Endodermal cell (in vitro differentiated cells): Measurements from ENCODE around the gene CCDC34. TPM values are rescaled to one million over a fixed set of nuclear protein-coding genes. Genes with fewer than 3 reads are reported as not detected.
A peak's percentile ranks its signal among the peaks of the same experiment; 100 is the strongest.

Source experiments
- DNase-seq: peaks from one replicate; pipeline ENCODE4 v3.0.0-alpha.2; 2017
- H3K27ac ChIP-seq: 2 replicates; pipeline ENCODE4 v1.5.1; 2013; ENCODE audit warnings: mild to moderate bottlenecking, low read depth, low read length, moderate library complexity
- H3K27me3 ChIP-seq: 2 replicates; pipeline ENCODE4 v1.6.1; 2013; ENCODE audit warnings: mild to moderate bottlenecking, low read length, moderate library complexity; ENCODE audit not compliant: insufficient read depth, control insufficient read depth, poor library complexity, severe bottlenecking
- H3K36me3 ChIP-seq: 2 replicates; pipeline ENCODE4 v1.7.0; 2013; ENCODE audit warnings: mild to moderate bottlenecking, low read length, moderate library complexity; ENCODE audit not compliant: control insufficient read depth, insufficient read depth
- H3K4me1 ChIP-seq: one replicate; pipeline ENCODE4 v1.7.0; 2013; ENCODE audit warnings: low read length; ENCODE audit not compliant: control insufficient read depth, insufficient read depth
- H3K4me3 ChIP-seq: 2 replicates; pipeline ENCODE4 v1.5.1; 2013; ENCODE audit warnings: mild to moderate bottlenecking, low read length, moderate library complexity
- H3K9ac ChIP-seq: 2 replicates; pipeline ENCODE4 v1.6.1; 2013; ENCODE audit warnings: mild to moderate bottlenecking, low read length, moderate library complexity; ENCODE audit not compliant: poor library complexity, severe bottlenecking; ENCODE audit errors: extremely low read depth
- H3K9me3 ChIP-seq: 2 replicates; pipeline ENCODE4 v1.6.1; 2013; ENCODE audit warnings: mild to moderate bottlenecking, low read length, moderate library complexity; ENCODE audit not compliant: control insufficient read depth
- H3K27ac Mint-ChIP-seq: 2 replicates; pipeline ENCODE4 v1.8.0; 2020; ENCODE audit warnings: mixed read lengths
- H3K27me3 Mint-ChIP-seq: 2 replicates; pipeline ENCODE4 v1.8.0; 2021; ENCODE audit warnings: mild to moderate bottlenecking, mixed read lengths; ENCODE audit not compliant: insufficient read depth
- H3K36me3 Mint-ChIP-seq: 2 replicates; pipeline ENCODE4 v1.8.0; 2020; ENCODE audit warnings: low read depth, mixed read lengths
- H3K4me1 Mint-ChIP-seq: 2 replicates; pipeline ENCODE4 v1.8.0; 2020; ENCODE audit warnings: mixed read lengths
- H3K4me3 Mint-ChIP-seq: 2 replicates; pipeline ENCODE4 v1.8.0; 2020; ENCODE audit warnings: mild to moderate bottlenecking, moderate library complexity, mixed read lengths
- H3K9me3 Mint-ChIP-seq: 2 replicates; pipeline ENCODE4 v1.8.0; 2020; ENCODE audit warnings: mild to moderate bottlenecking, mixed read lengths
- CTCF ChIP-seq: fragments of 200-600 bp; sonication (generic); conservative IDR thresholded peaks from 2 replicates; pipeline ENCODE4 v1.5.0; 2021; ENCODE audit warnings: antibody characterized with exemption, mild to moderate bottlenecking
- WGBS, 2 experiments: methylation state at CpG; one replicate each; pipeline versions ENCODE4 v1.1.5 to v1.1.7; 2013; ENCODE audit warnings: missing lambda C conversion rate in 2 of 2, mixed read lengths in 1 of 2; ENCODE audit not compliant: insufficient coverage in 1 of 2, insufficient read length in 1 of 2; 5-methylcytosine and 5-hydroxymethylcytosine counted together
- total RNA-seq, 2 donors: library from RNA; stranded (reverse); fragmentation: NEBNext Ultra II Directional in 1 of 2; extraction: Animal tissue kit (Norgen Biotek cat#: 25700) in 1 of 2; gene quantifications; 2 replicates in 1 of 2; 3 replicates in 1 of 2; pipeline ENCODE4 v1.2.1, GENCODE V29; 2021

Gene CCDC34
- total RNA-seq, 2 donors from 2014 or later, result 26.2 to 38.1 TPM

DNA sequence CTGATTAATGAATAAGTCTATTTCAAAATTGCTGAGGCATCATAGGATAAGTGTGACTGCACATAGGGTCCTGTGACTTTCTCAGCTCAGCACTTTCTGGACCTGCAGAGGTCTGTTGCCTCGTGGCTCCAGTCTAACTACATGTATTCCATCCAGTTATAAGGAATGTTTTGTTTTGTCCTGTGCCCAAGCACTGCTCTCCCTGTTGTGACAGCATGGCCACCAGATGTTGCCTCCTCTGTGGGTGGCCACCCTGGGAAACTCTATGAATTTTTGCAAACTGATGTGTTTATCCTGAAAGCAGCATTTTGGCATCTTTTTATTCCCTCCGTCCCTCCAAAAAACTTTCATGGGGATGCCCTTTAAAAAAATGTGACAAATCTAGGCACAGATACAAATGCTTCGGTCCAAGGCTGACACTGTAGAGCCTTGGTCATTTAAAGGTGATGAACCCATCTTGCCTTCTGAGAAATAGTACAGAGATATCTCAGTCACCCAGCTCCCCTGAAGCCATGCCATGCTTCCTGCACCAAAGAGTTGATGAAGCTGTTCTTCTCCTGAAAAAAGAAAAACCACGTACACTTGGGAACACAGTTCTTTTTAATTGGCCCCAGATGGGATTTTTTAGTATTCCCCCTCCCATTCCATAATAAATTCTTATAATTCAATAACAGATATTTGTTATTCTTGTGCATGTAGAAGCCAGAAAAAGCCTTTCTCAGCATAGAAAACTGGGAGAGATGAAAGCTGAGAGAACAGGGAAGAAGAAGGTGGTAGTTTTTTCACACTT lies 72.6 kb downstream of the CCDC34 start:
- H3K27ac ChIP-seq, result no peak overlapping the region
- Mint-ChIP-seq H3K27me3 (no peaks in the 10 kb centered on the region), H3K9me3 (peaks cover 35% of the 10 kb centered on the region), H3K4me1 (peaks cover 17% of the 10 kb centered on the region), H3K36me3 (peaks cover 10% of the 10 kb centered on the region), H3K27ac (no peak overlapping the region), H3K4me3 (no peak overlapping the region)
- TF ChIP-seq CTCF, result no peak
- no peak for DNase-seq
- peaks cover 41% of the 10 kb centered on the region for H3K9me3 ChIP-seq
- H3K4me3 ChIP-seq, result peak overlapping the region; percentile 62
- peaks cover 10% of the 10 kb centered on the region for H3K4me1 ChIP-seq
- no peaks in the 10 kb centered on the region for H3K27me3 ChIP-seq
- no peak overlapping the region for H3K9ac ChIP-seq
- 88 to 97% methylated on average over 4 of the region's 4 CpGs for WGBS, 2 experiments
- no peaks in the 10 kb centered on the region for H3K36me3 ChIP-seq

Other genes with a start within 250 kb of the CCDC34 start
- 10 to 100 TPM; 73.7 to 75.6 TPM for gene LGR4, start 109.6 kb upstream of the CCDC34 start, total RNA-seq
- 10 to 100 TPM; 28.3 to 39.6 TPM for gene LIN7C, start 143.6 kb upstream of the CCDC34 start, total RNA-seq